ENCODE data around the gene TBRG1. TPM values are rescaled to one million over a fixed set of nuclear protein-coding genes. Genes with fewer than 3 reads are reported as not detected.

Gene TBRG1, protein sequence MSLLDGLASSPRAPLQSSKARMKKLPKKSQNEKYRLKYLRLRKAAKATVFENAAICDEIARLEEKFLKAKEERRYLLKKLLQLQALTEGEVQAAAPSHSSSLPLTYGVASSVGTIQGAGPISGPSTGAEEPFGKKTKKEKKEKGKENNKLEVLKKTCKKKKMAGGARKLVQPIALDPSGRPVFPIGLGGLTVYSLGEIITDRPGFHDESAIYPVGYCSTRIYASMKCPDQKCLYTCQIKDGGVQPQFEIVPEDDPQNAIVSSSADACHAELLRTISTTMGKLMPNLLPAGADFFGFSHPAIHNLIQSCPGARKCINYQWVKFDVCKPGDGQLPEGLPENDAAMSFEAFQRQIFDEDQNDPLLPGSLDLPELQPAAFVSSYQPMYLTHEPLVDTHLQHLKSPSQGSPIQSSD
- 17.6 and 22.7 TPM in 2 replicates for total RNA-seq

DNA sequence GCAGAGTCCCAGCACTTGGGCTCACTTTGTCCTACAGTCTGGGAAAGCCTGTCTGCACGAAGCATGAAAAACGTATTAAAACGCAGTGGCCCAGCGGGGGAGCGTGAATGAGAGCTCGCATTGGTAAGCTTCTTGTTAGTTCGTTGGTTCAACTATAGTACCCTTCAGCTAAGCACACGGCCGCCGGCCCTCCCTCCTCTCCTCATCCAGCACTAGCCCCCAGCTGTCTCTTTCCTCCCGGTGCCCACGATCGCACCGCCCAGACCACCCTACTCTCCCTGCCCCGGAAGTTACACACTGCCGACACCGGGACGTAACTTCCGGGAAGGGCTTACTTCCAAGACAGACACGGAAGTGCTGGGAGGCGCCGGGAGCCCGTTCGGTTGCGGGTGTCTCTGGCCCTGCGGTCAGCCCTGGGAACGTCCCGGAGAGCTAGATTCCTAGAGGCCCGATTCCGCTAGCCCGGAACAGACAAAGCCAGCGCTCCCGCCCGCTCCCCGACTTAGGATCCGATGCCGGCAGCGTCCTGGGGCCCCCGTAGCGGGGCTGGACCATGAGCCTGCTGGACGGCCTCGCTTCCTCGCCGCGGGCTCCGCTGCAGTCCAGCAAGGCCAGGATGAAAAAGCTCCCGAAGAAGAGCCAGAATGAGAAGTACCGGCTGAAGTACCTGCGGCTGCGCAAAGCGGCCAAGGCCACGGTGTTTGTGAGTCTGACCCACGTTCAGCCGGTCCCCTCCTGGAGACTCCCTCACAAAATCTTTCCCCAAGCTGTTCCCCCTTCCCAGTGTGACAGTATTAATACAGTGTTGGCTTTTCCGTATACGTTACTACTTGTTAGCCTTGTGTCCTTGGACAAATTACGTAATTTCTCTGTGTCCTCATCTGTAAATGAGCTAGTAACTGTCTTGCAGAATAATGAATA is at the start of gene TBRG1:
TSS of gene TBRG1 (plus strand) at position 334 of the 921 bp plus-strand sequence. CDS start at position 554, 220 bp downstream.

DNA sequence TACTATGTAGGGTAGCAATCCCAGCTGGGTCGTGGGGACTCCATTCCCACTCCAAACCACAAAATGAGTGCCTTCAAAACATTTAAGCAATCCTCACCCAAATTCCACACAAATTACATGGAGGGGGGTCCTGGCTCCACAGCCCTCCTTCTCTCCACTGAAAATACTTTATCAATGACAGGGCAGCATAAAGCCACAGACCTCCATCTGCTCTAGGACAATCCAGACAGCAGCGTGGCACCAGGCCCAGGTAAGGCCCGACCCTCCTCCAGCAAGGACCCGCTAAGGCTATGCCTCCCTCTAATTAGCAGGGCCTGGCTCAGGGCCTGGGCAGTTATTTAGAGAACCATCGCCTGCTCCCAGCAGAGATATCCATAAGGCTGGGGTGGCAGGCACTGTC is 11.6 kb upstream of the TBRG1 start, which contains the start of gene PANX3:
TSS of gene PANX3 (plus strand) at position 365 of the 400 bp plus-strand sequence. CDS start 129 bp downstream, outside the sequence.

DNA sequence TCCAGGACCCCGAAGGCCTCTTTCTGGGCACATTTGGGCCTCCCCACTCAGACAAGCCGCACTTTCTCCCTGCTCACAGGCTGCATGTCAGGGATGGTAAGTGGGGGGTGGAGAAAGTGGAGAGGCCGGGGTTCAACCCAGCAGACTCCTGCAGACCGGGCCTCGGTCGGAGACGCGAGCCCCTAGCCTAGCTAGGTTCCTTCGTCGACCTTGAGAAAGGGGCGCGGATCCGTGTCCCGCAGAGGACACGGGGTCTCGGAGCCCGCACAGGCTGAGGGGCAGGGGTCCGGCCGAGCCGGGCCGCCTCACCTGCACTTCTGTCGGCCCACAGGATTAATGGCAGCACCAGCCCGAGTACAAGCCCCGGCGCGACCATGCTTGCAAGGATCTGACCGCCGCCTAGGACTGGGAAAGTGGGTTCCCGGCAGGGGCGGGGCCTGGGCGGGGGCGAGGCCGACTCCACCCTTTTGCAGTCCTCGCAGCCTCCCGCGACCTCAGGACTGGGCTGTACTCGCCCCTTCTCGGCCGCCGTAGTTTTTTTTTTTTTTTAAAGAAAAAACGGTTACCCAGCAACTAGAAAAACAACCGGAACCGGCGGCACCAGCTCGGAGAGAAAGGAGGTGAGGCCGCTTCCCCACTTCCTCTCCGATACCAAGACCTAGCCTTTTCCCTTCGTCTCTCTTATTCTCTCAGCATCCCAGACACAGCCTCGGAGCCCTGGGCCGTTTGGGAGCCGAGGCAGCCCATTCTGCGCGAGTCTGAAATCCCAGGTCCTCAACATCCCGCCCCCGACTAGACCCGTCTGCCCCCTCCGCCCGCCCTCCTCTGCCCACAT is 50.9 kb downstream of the TBRG1 start, which contains the start of the genes SIAE and SPA17:
TSS of gene SIAE (minus strand) at position 407 of the 835 bp plus-strand sequence. CDS start at position 376, 31 bp downstream.
TSS of gene SPA17 (plus strand) at position 572 of the 835 bp plus-strand sequence. CDS start 1,361 bp downstream, outside the sequence.

Small RNA genes lying within 50 kb of the gene (small RNA-seq; reads per million reads assigned to genes)
- gene RNA5SP352, result not detected

Other genes starting within 250 kb of the TBRG1 start
- not detected in 2 replicates for gene OR8B2, start 238.4 kb upstream of the TBRG1 start, total RNA-seq
- gene OR8B3, start 223.8 kb upstream of the TBRG1 start, total RNA-seq, result not detected in 2 replicates
- gene OR8B4, start 198.0 kb upstream of the TBRG1 start, total RNA-seq, result not detected in 2 replicates
- not detected in 2 replicates for gene OR8B8, start 177.2 kb upstream of the TBRG1 start, total RNA-seq
- gene OR8B12, start 79.2 kb upstream of the TBRG1 start, total RNA-seq, result not detected in 2 replicates
- not detected in 2 replicates for gene OR8A1, start 52.9 kb upstream of the TBRG1 start, total RNA-seq
- gene PANX3, start 11.4 kb upstream of the TBRG1 start, total RNA-seq, result not detected in 2 replicates
- gene SIAE, start 50.9 kb downstream of the TBRG1 start, total RNA-seq, result 7.4 and 10.7 TPM in 2 replicates
- gene SPA17, start 51.0 kb downstream of the TBRG1 start, total RNA-seq, result 12.1 and 12.9 TPM in 2 replicates
- gene NRGN, start 117.1 kb downstream of the TBRG1 start, total RNA-seq, result 1.4 TPM in 1 of 2 replicates, not detected in the other
- gene VSIG2, start 129.4 kb downstream of the TBRG1 start, total RNA-seq, result not detected in 2 replicates
- under 0.01 and 0.39 TPM in 2 replicates for gene ESAM, start 139.4 kb downstream of the TBRG1 start, total RNA-seq
- gene MSANTD2, start 177.5 kb downstream of the TBRG1 start, total RNA-seq, result 6.6 and 11.1 TPM in 2 replicates
- 13.2 and 13.7 TPM in 2 replicates for gene ROBO3, start 242.6 kb downstream of the TBRG1 start, total RNA-seq

Data from subcutaneous preadipocyte (primary cell).